Liver (tissue), 3 donors: ENCODE results near the gene RERE.

Experiments used
- EGR1 ChIP-seq, 2 donors: IDR thresholded peaks; 2 replicates each; pipeline ENCODE4 v1.6.1; 2016 to 2018; ENCODE audit warnings: antibody characterized with exemption in 2 of 2, low read depth in 2 of 2
- GABPA ChIP-seq, 2 donors: IDR thresholded peaks in 1 of 2; conservative IDR thresholded peaks in 1 of 2; 2 replicates each; pipeline ENCODE4 v1.6.1; 2016; ENCODE audit warnings: antibody characterized with exemption in 2 of 2, mild to moderate bottlenecking in 1 of 2, moderate library complexity in 1 of 2
- JUND ChIP-seq, 2 donors: IDR thresholded peaks; 2 replicates each; pipeline ENCODE4 v1.6.1; 2016; ENCODE audit warnings: antibody characterized with exemption in 2 of 2
- SP1 ChIP-seq: IDR thresholded peaks from 2 replicates; pipeline ENCODE4 v1.6.1; 2018; ENCODE audit warnings: antibody characterized with exemption, mild to moderate bottlenecking
- TAF1 ChIP-seq: conservative IDR thresholded peaks from 2 replicates; pipeline ENCODE4 v1.6.1; 2016; ENCODE audit warnings: antibody characterized with exemption, mild to moderate bottlenecking
- TF ChIP-seq, protein P1 (sequence below): IDR thresholded peaks from 2 replicates; pipeline ENCODE4 v1.6.1; 2016; ENCODE audit warnings: antibody characterized with exemption
- TF ChIP-seq, protein P2 (sequence below): fragments of 150-350 bp; IDR thresholded peaks from 2 replicates; pipeline ENCODE4 v1.5.1; 2017; ENCODE audit warnings: improper control_type of control experiment, low read depth, low read length; ENCODE audit not compliant: missing input control
- TF ChIP-seq, protein P3 (sequence below): IDR thresholded peaks from 2 replicates; pipeline ENCODE4 v1.6.1; 2016; ENCODE audit warnings: antibody characterized with exemption
- donor health status: healthy.
- donor health status: healthy.

DNA sequence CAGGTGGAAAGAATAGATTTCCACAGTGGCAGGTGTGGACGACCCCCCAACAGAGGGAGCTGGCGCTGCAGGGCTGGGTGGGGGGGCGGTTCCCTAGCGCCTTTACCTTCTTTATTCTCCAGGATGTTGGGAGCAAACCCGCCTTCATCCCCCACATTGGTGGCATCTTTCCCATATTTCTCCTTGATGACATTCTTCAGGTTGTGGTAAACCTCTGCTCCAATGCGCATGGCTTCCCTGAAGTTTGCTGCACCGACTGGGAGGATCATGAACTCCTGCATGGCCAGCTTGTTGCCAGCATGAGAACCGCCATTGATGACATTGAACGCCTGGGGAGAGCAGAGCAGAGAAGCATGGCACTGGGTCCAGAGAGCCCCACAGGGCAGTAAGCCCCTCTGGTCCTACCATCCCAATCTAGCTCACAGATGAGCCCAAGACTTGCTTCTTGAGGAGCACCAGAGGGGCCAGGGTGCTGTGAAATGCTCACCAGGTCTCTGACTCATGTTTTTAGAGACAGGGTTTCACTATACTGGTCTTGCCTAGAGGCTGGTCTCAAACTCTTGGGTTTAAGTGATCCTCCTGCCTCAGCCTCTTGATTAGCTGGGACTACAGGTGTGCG lies 48.8 kb upstream of the RERE start:
- TF ChIP-seq GABPA (IDR thresholded peaks at IDR 0.05 in 1 of 2, conservative IDR thresholded peaks at IDR 0.05 in 1 of 2) (no peak), EGR1 (IDR thresholded peaks at IDR 0.05; ENCODE audit: low read depth in 2 of 2) (no peak), JUND (IDR thresholded peaks at IDR 0.05) (no peak), TAF1 (no peak), SP1 (no peak)
- TF ChIP-seq, protein P1, sequence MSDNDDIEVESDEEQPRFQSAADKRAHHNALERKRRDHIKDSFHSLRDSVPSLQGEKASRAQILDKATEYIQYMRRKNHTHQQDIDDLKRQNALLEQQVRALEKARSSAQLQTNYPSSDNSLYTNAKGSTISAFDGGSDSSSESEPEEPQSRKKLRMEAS, result no peak
- TF ChIP-seq, protein P2, sequence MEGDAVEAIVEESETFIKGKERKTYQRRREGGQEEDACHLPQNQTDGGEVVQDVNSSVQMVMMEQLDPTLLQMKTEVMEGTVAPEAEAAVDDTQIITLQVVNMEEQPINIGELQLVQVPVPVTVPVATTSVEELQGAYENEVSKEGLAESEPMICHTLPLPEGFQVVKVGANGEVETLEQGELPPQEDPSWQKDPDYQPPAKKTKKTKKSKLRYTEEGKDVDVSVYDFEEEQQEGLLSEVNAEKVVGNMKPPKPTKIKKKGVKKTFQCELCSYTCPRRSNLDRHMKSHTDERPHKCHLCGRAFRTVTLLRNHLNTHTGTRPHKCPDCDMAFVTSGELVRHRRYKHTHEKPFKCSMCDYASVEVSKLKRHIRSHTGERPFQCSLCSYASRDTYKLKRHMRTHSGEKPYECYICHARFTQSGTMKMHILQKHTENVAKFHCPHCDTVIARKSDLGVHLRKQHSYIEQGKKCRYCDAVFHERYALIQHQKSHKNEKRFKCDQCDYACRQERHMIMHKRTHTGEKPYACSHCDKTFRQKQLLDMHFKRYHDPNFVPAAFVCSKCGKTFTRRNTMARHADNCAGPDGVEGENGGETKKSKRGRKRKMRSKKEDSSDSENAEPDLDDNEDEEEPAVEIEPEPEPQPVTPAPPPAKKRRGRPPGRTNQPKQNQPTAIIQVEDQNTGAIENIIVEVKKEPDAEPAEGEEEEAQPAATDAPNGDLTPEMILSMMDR, result no peak
- TF ChIP-seq, protein P3, sequence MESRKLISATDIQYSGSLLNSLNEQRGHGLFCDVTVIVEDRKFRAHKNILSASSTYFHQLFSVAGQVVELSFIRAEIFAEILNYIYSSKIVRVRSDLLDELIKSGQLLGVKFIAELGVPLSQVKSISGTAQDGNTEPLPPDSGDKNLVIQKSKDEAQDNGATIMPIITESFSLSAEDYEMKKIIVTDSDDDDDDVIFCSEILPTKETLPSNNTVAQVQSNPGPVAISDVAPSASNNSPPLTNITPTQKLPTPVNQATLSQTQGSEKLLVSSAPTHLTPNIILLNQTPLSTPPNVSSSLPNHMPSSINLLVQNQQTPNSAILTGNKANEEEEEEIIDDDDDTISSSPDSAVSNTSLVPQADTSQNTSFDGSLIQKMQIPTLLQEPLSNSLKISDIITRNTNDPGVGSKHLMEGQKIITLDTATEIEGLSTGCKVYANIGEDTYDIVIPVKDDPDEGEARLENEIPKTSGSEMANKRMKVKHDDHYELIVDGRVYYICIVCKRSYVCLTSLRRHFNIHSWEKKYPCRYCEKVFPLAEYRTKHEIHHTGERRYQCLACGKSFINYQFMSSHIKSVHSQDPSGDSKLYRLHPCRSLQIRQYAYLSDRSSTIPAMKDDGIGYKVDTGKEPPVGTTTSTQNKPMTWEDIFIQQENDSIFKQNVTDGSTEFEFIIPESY, result no peak
